ENCODE results near the gene GPR4.

Gene GPR4

GRCh38 chr19:45554481-45554880, 47.5 kb downstream of the GPR4 start:
- DNase-seq (ENCODE audit: low read depth in 2 of 2) = no peak

GRCh38 chr19:45553464-45553863, 48.5 kb downstream of the GPR4 start:
- no peak for DNase-seq (ENCODE audit: low read depth in 2 of 2)

- no peak for DNase-seq (ENCODE audit: low read depth in 2 of 2)
Measured at GRCh38 chr19:45547965-45548609, 53.9 kb downstream of the GPR4 start.

GRCh38 chr19:45547211-45547770, 54.7 kb downstream of the GPR4 start:
- DNase-seq (ENCODE audit: low read depth in 2 of 2) = no peak

GRCh38 chr19:45542234-45542668, 59.8 kb downstream of the GPR4 start:
- no peak for DNase-seq (ENCODE audit: low read depth in 2 of 2)

All from fibroblast of skin of left quadriceps (primary cell).